Measurements from ENCODE around the gene IL17D.

DNA sequence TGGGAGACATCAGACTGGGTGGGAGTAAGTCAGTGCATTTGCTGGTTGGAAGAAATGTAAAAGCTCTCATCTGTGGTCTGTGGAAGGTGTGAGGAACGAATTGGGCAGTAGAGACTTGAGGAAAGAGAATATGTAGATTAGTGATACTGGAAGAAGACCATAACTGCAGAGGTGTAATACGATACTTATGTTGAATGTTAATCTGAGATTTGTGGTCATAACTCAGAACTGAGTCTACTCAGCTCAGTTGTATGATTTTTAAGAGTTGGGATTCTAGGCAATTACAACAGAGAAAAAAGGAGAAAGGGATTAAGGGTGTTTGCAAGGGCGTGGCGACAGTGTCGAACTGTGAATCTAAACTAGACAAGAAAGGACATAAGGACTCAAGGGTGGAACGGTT lies 3.2 kb upstream of the IL17D start:
- TF ChIP-seq, protein P1, sequence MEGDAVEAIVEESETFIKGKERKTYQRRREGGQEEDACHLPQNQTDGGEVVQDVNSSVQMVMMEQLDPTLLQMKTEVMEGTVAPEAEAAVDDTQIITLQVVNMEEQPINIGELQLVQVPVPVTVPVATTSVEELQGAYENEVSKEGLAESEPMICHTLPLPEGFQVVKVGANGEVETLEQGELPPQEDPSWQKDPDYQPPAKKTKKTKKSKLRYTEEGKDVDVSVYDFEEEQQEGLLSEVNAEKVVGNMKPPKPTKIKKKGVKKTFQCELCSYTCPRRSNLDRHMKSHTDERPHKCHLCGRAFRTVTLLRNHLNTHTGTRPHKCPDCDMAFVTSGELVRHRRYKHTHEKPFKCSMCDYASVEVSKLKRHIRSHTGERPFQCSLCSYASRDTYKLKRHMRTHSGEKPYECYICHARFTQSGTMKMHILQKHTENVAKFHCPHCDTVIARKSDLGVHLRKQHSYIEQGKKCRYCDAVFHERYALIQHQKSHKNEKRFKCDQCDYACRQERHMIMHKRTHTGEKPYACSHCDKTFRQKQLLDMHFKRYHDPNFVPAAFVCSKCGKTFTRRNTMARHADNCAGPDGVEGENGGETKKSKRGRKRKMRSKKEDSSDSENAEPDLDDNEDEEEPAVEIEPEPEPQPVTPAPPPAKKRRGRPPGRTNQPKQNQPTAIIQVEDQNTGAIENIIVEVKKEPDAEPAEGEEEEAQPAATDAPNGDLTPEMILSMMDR (IDR thresholded peaks at IDR 0.05; ENCODE audit: low read length), result no peak
- no peak for TF ChIP-seq EZH2 (IDR thresholded peaks at IDR 0.05; ENCODE audit: borderline replicate concordance, low read length)
